AG09319 (cell line): ENCODE results near the gene CERS1.

Experiments used
- DNase-seq: peaks from one replicate; pipeline ENCODE4 v3.0.0-alpha.2; 2010; ENCODE audit warnings: low read depth; ENCODE audit errors: extremely low read depth
- TF ChIP-seq, protein P1 (sequence below): IDR thresholded peaks from 2 replicates; pipeline ENCODE4 v1.5.1; 2011; ENCODE audit warnings: low read depth, mild to moderate bottlenecking, inconsistent platforms, low read length, moderate library complexity

CERS1 gene

GRCh38 chr19:18844806-18845329, 51.1 kb downstream of the CERS1 start:
- TF ChIP-seq, protein P1, sequence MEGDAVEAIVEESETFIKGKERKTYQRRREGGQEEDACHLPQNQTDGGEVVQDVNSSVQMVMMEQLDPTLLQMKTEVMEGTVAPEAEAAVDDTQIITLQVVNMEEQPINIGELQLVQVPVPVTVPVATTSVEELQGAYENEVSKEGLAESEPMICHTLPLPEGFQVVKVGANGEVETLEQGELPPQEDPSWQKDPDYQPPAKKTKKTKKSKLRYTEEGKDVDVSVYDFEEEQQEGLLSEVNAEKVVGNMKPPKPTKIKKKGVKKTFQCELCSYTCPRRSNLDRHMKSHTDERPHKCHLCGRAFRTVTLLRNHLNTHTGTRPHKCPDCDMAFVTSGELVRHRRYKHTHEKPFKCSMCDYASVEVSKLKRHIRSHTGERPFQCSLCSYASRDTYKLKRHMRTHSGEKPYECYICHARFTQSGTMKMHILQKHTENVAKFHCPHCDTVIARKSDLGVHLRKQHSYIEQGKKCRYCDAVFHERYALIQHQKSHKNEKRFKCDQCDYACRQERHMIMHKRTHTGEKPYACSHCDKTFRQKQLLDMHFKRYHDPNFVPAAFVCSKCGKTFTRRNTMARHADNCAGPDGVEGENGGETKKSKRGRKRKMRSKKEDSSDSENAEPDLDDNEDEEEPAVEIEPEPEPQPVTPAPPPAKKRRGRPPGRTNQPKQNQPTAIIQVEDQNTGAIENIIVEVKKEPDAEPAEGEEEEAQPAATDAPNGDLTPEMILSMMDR: no peak
- DNase-seq: no peak

GRCh38 chr19:18843960-18844359, 52.0 kb downstream of the CERS1 start:
- no peak for DNase-seq

GRCh38 chr19:18842166-18842565, 53.8 kb downstream of the CERS1 start:
- no peak for DNase-seq
- TF ChIP-seq, protein P1: no peak

More at GRCh38 chr19:18843960-18844359, 52.0 kb downstream of the CERS1 start:
- TF ChIP-seq, protein P1: no peak

- no peak for DNase-seq
- TF ChIP-seq, protein P1: no peak
Observed at GRCh38 chr19:18841400-18841799, 54.6 kb downstream of the CERS1 start.

DNA sequence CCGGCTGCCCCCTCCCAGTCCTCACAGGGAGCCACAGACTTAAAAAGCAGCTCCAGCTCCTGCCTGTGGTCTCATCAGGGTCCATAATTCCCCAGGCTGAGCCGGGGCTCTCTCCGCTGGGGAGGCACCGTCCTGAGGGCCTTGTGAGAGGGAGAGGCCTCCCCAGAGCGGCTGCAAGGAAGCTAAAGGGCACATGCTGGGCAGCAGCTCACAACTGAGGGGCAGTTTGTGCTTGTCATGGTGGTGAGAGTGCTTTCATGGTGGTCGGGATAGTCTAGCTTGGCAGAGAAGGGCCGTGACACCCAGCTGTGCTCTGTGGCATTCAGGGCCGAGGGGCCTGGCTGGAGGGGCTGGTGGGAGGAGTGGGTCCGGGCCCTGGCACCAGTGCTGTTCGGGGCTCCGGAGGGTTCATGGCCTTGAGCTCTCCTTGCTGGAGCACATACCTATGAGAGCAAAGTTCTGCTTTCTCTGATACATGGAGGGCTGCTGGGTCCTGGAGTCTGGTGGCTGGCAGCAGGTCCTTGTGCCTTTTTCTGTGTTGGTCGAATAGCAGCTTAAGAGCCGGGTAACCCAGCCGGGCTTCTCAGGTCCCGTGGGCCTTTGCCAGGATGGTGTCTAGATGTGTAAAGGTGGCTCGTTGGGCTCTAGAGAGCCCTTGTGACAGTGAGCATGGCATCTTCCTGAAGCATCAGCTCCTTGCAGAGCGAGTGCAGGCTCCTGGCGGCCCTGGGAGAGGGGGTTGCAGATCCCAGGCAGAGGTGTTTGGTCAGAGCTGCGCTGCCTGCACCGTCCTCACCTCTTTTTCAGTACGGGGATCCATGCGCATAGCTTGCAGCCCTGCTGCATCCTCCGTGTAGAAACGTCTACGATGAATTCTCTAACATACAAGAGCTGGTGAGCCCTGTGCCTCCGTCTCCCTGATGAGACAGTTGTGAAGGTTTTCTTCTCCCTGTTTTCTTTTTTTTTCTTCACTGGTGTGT, 55.4 kb downstream of the CERS1 start:
- TF ChIP-seq, protein P1: no peak
- DNase-seq: no peak

DNA sequence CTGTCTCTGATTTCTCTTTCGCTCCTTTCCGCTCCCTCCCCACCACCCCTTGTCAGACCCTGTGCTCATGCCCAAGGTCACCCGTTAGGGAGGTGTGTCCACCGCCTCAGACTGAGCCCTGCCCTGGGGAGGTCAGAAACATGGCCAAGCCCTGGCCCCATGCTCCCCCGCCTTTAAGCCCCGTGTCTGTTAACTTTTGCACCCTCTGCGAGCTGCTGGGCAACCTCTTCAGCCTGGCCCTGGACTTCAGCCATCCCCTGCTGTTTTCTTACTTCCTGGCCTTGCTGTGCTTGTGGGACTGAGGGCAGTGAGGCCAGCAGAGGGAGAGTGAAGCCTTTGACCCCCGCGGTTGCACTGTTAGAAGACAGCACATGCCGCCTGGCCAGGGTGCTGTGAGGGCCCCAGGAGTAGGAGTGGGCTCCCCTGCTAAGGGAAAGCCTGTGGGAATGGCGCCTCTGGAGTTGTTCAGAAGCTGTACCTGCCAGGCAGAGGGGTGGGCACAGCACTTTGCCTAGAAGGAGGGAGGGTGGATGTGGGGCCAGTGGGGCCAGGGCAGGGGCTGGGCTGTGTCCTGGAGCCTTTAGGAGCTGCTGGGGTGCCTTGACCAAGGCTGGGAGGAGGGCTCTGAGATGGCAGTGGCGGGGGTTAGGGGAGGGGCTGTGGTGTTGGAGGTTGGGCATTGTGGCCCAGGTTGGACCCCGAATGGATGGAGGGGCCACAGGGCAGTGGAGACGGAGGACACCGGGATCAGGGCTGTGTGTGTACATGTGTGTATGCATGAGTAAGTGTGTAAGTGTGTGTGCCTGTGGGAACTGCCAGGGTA, 56.3 kb downstream of the CERS1 start:
- TF ChIP-seq, protein P1: no peak
- DNase-seq: no peak
